Esophagus squamous epithelium (tissue), 4 donors: ENCODE data around the gene DOCK1.

Experiments
- POLR2A ChIP-seq, 4 donors: fragments of 450-650 bp; IDR thresholded peaks; one replicate each; pipeline ENCODE4 v1.6.1; 2017; ENCODE audit warnings: antibody characterized with exemption in 4 of 4, mild to moderate bottlenecking in 4 of 4, moderate library complexity in 3 of 4
- TF ChIP-seq, protein P1 (sequence below), 6 experiments: fragments of 450-650 bp in 4 of 6; fragments of 200-600 bp in 2 of 6; sonication (generic) in 2 of 6; IDR thresholded peaks; one replicate each; pipeline ENCODE4 v1.5.1; 2016 to 2019; ENCODE audit warnings: antibody characterized with exemption in 6 of 6, mild to moderate bottlenecking in 4 of 6, moderate library complexity in 4 of 6

DNA sequence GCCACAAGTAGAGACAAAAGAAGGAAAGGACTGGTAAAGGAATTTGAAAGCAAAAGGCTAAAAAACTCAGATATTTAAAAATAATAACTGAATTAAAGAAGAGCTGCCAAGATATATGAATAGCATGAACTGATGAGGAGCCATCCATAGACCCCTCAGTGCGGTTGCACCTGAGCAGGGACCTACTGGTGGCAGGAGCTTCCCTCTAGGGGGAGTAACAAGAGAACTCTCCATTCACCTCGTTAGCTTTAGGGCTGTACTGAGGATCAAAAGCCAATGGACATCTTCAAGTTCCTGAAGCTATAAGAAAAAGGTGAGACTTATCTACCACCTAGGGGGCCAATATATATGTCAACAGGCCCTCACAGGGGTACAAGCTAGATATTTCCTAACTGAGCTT lies 27.8 kb upstream of the DOCK1 start:
- TF ChIP-seq, protein P1, sequence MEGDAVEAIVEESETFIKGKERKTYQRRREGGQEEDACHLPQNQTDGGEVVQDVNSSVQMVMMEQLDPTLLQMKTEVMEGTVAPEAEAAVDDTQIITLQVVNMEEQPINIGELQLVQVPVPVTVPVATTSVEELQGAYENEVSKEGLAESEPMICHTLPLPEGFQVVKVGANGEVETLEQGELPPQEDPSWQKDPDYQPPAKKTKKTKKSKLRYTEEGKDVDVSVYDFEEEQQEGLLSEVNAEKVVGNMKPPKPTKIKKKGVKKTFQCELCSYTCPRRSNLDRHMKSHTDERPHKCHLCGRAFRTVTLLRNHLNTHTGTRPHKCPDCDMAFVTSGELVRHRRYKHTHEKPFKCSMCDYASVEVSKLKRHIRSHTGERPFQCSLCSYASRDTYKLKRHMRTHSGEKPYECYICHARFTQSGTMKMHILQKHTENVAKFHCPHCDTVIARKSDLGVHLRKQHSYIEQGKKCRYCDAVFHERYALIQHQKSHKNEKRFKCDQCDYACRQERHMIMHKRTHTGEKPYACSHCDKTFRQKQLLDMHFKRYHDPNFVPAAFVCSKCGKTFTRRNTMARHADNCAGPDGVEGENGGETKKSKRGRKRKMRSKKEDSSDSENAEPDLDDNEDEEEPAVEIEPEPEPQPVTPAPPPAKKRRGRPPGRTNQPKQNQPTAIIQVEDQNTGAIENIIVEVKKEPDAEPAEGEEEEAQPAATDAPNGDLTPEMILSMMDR (IDR thresholded peaks at IDR 0.05), result no peak
- TF ChIP-seq POLR2A (IDR thresholded peaks at IDR 0.05), result no peak
